HepG2 (cell line): ENCODE data around the gene PSG2. TPM values are rescaled to one million over a fixed set of nuclear protein-coding genes. Genes with fewer than 3 reads are reported as not detected.
"Not testable (repeated sequence)": the region's sequence is repeated elsewhere in the genome, so short reads cannot be mapped to it uniquely, and the experiment has no call there.

Experiments
- ATAC-seq: fragments of 200-7000 bp; cut with Tn5 transposase; 3 replicates; pipeline ENCODE4 v1.9.1; 2020; ENCODE audit warnings: mild to moderate bottlenecking, moderate library complexity
- BruUV-seq: library from RNA; stranded (reverse); fragments of 400-500 nt; replicated peaks from 2 replicates; lab custom pipeline; 2021; lab: Mats Ljungman, UMichigan
- CTCF ChIA-PET: fragments of 300-600 bp; formaldehyde crosslinking; extraction: SDS; loops from one replicate; lab custom pipeline; 2021; ENCODE audit warnings: low total read pairs, inconsistent platforms, low intra/inter-chr PET ratio; lab: Yijun Ruan, JAX
- POLR2A ChIA-PET: fragments of 350-600 bp; sonication (Branson Sonifier 250); formaldehyde crosslinking; loops from one replicate; lab custom pipeline; 2020; ENCODE audit warnings: antibody characterized with exemption, inconsistent platforms; lab: Yijun Ruan, JAX
- DNase-seq: peaks from one replicate; pipeline ENCODE4 v3.0.0-alpha.2; 2015; ENCODE audit warnings: low spot score
- FAIRE-seq: peaks from 3 replicates; lab custom pipeline; 2011; peaks lifted over from hg19 to GRCh38; lab: Jason Lieb, UNC
- H2AFZ ChIP-seq: one replicate; pipeline ENCODE4 v1.6.1; 2011; ENCODE audit warnings: low read length, inconsistent platforms
- H3K27ac ChIP-seq: fragments of 300-600 bp; 3 replicates; pipeline ENCODE4 v1.8.0; 2011; ENCODE audit warnings: mixed run types, mild to moderate bottlenecking, mixed read lengths, low read length, inconsistent platforms; ENCODE audit not compliant: insufficient read depth; ENCODE audit errors: extremely low read length
- H3K27me3 ChIP-seq, 2 experiments: fragments of 200-600 bp in 1 of 2; 2 replicates in 1 of 2; 3 replicates in 1 of 2; pipeline versions ENCODE4 v1.6.0 to v1.8.0; 2011; ENCODE audit warnings: low read length in 2 of 2, mild to moderate bottlenecking in 2 of 2, moderate library complexity in 2 of 2, inconsistent platforms in 1 of 2; ENCODE audit not compliant: insufficient read depth in 2 of 2, control insufficient read depth in 1 of 2
- H3K36me3 ChIP-seq, 2 experiments: fragments of 200-600 bp in 1 of 2; replicated peaks in 1 of 2; 2 replicates in 1 of 2; 3 replicates in 1 of 2; pipeline versions ENCODE4 v1.5.1 to v1.8.0; 2011; ENCODE audit warnings: low read length in 2 of 2, inconsistent platforms in 1 of 2; ENCODE audit not compliant: insufficient read depth in 2 of 2, control insufficient read depth in 1 of 2
- H3K4me1 ChIP-seq: 2 replicates; pipeline ENCODE4 v1.5.1; 2012; ENCODE audit warnings: low read length, inconsistent platforms; ENCODE audit not compliant: insufficient read depth
- H3K4me2 ChIP-seq: 2 replicates; pipeline ENCODE4 v1.6.0; 2011; ENCODE audit warnings: low read depth, low read length, inconsistent platforms
- H3K4me3 ChIP-seq, 3 experiments: fragments of 200-600 bp in 1 of 3; sonication (generic), shearing (Covaris generic) in 1 of 3; replicated peaks in 1 of 3; 2 replicates each; pipeline ENCODE4 v1.5.1; 2011 to 2016; ENCODE audit warnings: low read length in 3 of 3, inconsistent platforms in 2 of 3, low read depth in 2 of 3, mild to moderate bottlenecking in 2 of 3, control low read depth in 1 of 3, mixed read lengths in 1 of 3; ENCODE audit not compliant: insufficient read depth in 1 of 3
- H3K79me2 ChIP-seq: one replicate; pipeline ENCODE4 v1.6.1; 2011; ENCODE audit warnings: low read length, inconsistent platforms; ENCODE audit not compliant: insufficient read depth
- H3K9ac ChIP-seq: 2 replicates; pipeline ENCODE4 v1.6.0; 2011; ENCODE audit warnings: mild to moderate bottlenecking, low read depth, low read length, inconsistent platforms; ENCODE audit not compliant: insufficient read depth
- H3K9me3 ChIP-seq: 2 replicates; pipeline ENCODE4 v1.5.1; 2012; ENCODE audit warnings: mild to moderate bottlenecking, low read length
- H4K20me1 ChIP-seq: 2 replicates; pipeline ENCODE4 v1.6.0; 2011; ENCODE audit warnings: inconsistent platforms, mild to moderate bottlenecking, low read length, moderate library complexity; ENCODE audit not compliant: insufficient read depth
- STAG1 ChIP-seq: sonication (generic); formaldehyde crosslinking; IDR thresholded peaks from 2 replicates; pipeline ENCODE4 v1.4.0; 2020; ENCODE audit warnings: missing genetic modification reagents
- WGBS: methylation state at CpG from one replicate; pipeline ENCODE4 v1.1.6; 2017; ENCODE audit warnings: low lambda C conversion rate; 5-methylcytosine and 5-hydroxymethylcytosine counted together
- in situ Hi-C: cut with HindIII; loops from 2 replicates; pipeline ENCODE4 v1.10.0; 2017; ENCODE audit warnings: low pct_unique_long_range_greater_than_20kb; ENCODE audit not compliant: extremely low pct_ligation_motif_present
- intact Hi-C: fragments of 100-400 bp; cut with micrococcal nuclease; formaldehyde crosslinking; loops from one replicate; pipeline ENCODE4 v1.10.0; 2022; ENCODE audit not compliant: unreplicated experiment
- polyA plus RNA-seq, 8 experiments: library from polyadenylated mRNA; depleted of rRNA in 3 of 8; stranded (reverse) in 7 of 8; unstranded in 1 of 8; fragments of >200 nt; fragmentation: Illumina TruSeq in 4 of 8; extraction: Trizol in 4 of 8; gene quantifications; 2 replicates each; pipeline versions ENCODE4 v1.2.1 to v1.2.3, GENCODE V29; 2011 to 2016; ENCODE audit warnings: low read depth in 4 of 8, missing spikeins in 1 of 8, mixed read lengths in 1 of 8; ENCODE audit not compliant: insufficient read depth in 1 of 8
- total RNA-seq, 5 experiments: library from RNA; depleted of rRNA; stranded (reverse); fragments of >200 nt; fragmentation: Illumina TruSeq; extraction: Trizol; gene quantifications; 2 replicates each; pipeline ENCODE4 v1.2.3, GENCODE V29; 2016; ENCODE audit warnings: low read depth in 1 of 5

PSG2 gene
- total and polyA plus RNA-seq, 2 of the 13 experiments (the other 11 are each of a cell fraction or from before 2014, with no cell fraction given) = not detected

- in situ Hi-C loops, DNase-seq, CTCF ChIA-PET, ATAC-seq, H3K79me2 ChIP-seq, H3K4me1 ChIP-seq, H4K20me1 ChIP-seq, H3K4me2 ChIP-seq, H3K27me3 ChIP-seq, FAIRE-seq, BruUV-seq, H3K4me3 ChIP-seq, H3K27ac ChIP-seq, H2AFZ ChIP-seq, H3K9me3 ChIP-seq, H3K36me3 ChIP-seq, POLR2A ChIA-PET, intact Hi-C loops, H3K9ac ChIP-seq: not testable (repeated sequence)
- 5% methylated on average over 4 of the region's 4 CpGs for WGBS
Measured at GRCh38 chr19:43022098-43022497, 60.4 kb downstream of the PSG2 start.

- H3K27me3 ChIP-seq, H3K36me3 ChIP-seq, H3K9me3 ChIP-seq, H4K20me1 ChIP-seq, BruUV-seq, FAIRE-seq, H3K27ac ChIP-seq, H3K4me1 ChIP-seq, in situ Hi-C loops, H3K79me2 ChIP-seq, CTCF ChIA-PET, ATAC-seq, H3K9ac ChIP-seq, H3K4me3 ChIP-seq, intact Hi-C loops, DNase-seq, H2AFZ ChIP-seq, H3K4me2 ChIP-seq, POLR2A ChIA-PET: not testable (repeated sequence)
- 3% methylated on average over 4 of the region's 4 CpGs for WGBS
Measured at GRCh38 chr19:43021629-43022028, 60.9 kb downstream of the PSG2 start.

- ATAC-seq, H3K9me3 ChIP-seq, H3K4me1 ChIP-seq, FAIRE-seq, H3K79me2 ChIP-seq, H3K4me3 ChIP-seq, POLR2A ChIA-PET, H4K20me1 ChIP-seq, H3K27me3 ChIP-seq, CTCF ChIA-PET, BruUV-seq, intact Hi-C loops, H3K4me2 ChIP-seq, DNase-seq, H3K36me3 ChIP-seq, H2AFZ ChIP-seq, H3K9ac ChIP-seq, in situ Hi-C loops, H3K27ac ChIP-seq: not testable (repeated sequence)
- 0 out of 2 replicates have a peak, but pooled peaks have one; percentile 12 for TF ChIP-seq STAG1 (CRISPR knock-in tag)
Measured at GRCh38 chr19:43019588-43019987, 62.9 kb downstream of the PSG2 start.

Other genes starting within 250 kb of the PSG2 start
- not detected in 2 replicates for gene PSG1, start 203.0 kb downstream of the PSG2 start, total RNA-seq (2016; rRNA removed; fragmentation: Illumina TruSeq; extraction: Trizol)
- gene PSG1, start 203.0 kb downstream of the PSG2 start, polyA plus RNA-seq (2011; rRNA removed) = not detected in 2 replicates
- not detected in 2 replicates for gene PSG6, start 164.8 kb downstream of the PSG2 start, total RNA-seq (2016; rRNA removed; fragmentation: Illumina TruSeq; extraction: Trizol)
- not detected in 2 replicates for gene PSG6, start 164.8 kb downstream of the PSG2 start, polyA plus RNA-seq (2011; rRNA removed)
- gene PSG7, start 145.5 kb downstream of the PSG2 start, total RNA-seq (2016; rRNA removed; fragmentation: Illumina TruSeq; extraction: Trizol) = not detected in 2 replicates
- not detected in 2 replicates for gene PSG7, start 145.5 kb downstream of the PSG2 start, polyA plus RNA-seq (2011; rRNA removed)
- gene PSG11, start 56.2 kb downstream of the PSG2 start, total RNA-seq (2016; rRNA removed; fragmentation: Illumina TruSeq; extraction: Trizol) = not detected in 2 replicates
- gene PSG11, start 56.2 kb downstream of the PSG2 start, polyA plus RNA-seq (2011; rRNA removed) = not detected in 2 replicates
- not detected in 2 replicates for gene PSG5, start 103.8 kb upstream of the PSG2 start, total RNA-seq (2016; rRNA removed; fragmentation: Illumina TruSeq; extraction: Trizol)
- not detected in 2 replicates for gene PSG5, start 103.8 kb upstream of the PSG2 start, polyA plus RNA-seq (2011; rRNA removed)
- gene PSG4, start 122.9 kb upstream of the PSG2 start, total RNA-seq (2016; rRNA removed; fragmentation: Illumina TruSeq; extraction: Trizol) = not detected in 2 replicates
- 0.47 TPM in 1 of 2 replicates, not detected in the other for gene PSG4, start 122.9 kb upstream of the PSG2 start, polyA plus RNA-seq (2011; rRNA removed)
- gene PSG9, start 186.8 kb upstream of the PSG2 start, total RNA-seq (2016; rRNA removed; fragmentation: Illumina TruSeq; extraction: Trizol) = not detected in 2 replicates
- 0.04 and 0.17 TPM in 2 replicates for gene PSG9, start 186.8 kb upstream of the PSG2 start, polyA plus RNA-seq (2011; rRNA removed)